ENCODE data around the gene WDR93. TPM values are rescaled to one million over a fixed set of nuclear protein-coding genes. Genes with fewer than 3 reads are reported as not detected.
A peak's percentile ranks its signal among the peaks of the same experiment; 100 is the strongest.

WDR93 gene
- total RNA-seq, 4 donors from 2014 or later = 1.5 TPM; not detected in 3

GRCh38 chr15:89740137-89740536, 49.5 kb downstream of the WDR93 start:
- peak; percentile 38 to 64 for DNase-seq
- no peaks in the 10 kb centered on the region for H3K9me3 ChIP-seq
- no peaks in the 10 kb centered on the region for H3K27me3 ChIP-seq
- H3K4me3 ChIP-seq = no peak overlapping the region
- intact Hi-C loops (cut with DNase I; ENCODE audit: low total_unique reads) = no loop called here
- no peak overlapping the region for H3K27ac ChIP-seq
- H3K4me1 ChIP-seq = no peaks in the 10 kb centered on the region
- TF ChIP-seq CTCF (IDR thresholded peaks at IDR 0.05) (peak; percentile 76 to 87 (median 85)), POLR2A (IDR thresholded peaks at IDR 0.05) (no peak)
- H3K36me3 ChIP-seq = no peaks in the 10 kb centered on the region

GRCh38 chr15:89743011-89743410, 52.4 kb downstream of the WDR93 start:
- intact Hi-C loops (cut with DNase I; ENCODE audit: low total_unique reads) = no loop called here

GRCh38 chr15:89743594-89743993, 53.0 kb downstream of the WDR93 start:
- no peak for TF ChIP-seq CTCF (IDR thresholded peaks at IDR 0.05)
- TF ChIP-seq POLR2A (IDR thresholded peaks at IDR 0.05) = no peak
- Histone ChIP-seq H3K9me3 (no peaks in the 10 kb centered on the region), H3K27me3 (peaks cover 0 to 7% of the 10 kb centered on the region in 2 donors), H3K36me3 (no peaks in the 10 kb centered on the region), H3K4me1 (no peaks in the 10 kb centered on the region), H3K4me3 (no peak overlapping the region), H3K27ac (no peak overlapping the region)
- intact Hi-C loops (cut with DNase I; ENCODE audit: low total_unique reads) = no loop called here
- DNase-seq = no peak

More at GRCh38 chr15:89743011-89743410, 52.4 kb downstream of the WDR93 start:
- Histone ChIP-seq H3K9me3 (no peaks in the 10 kb centered on the region), H3K4me1 (no peaks in the 10 kb centered on the region), H3K4me3 (no peak overlapping the region), H3K27ac (no peak overlapping the region), H3K27me3 (peaks cover 0 to 7% of the 10 kb centered on the region in 2 donors), H3K36me3 (no peaks in the 10 kb centered on the region)
- no peak for DNase-seq
- TF ChIP-seq CTCF (IDR thresholded peaks at IDR 0.05) = no peak
- TF ChIP-seq POLR2A (IDR thresholded peaks at IDR 0.05) = no peak

- Histone ChIP-seq H3K27ac (no peak overlapping the region), H3K9me3 (no peaks in the 10 kb centered on the region), H3K4me1 (peaks cover 0 to 3% of the 10 kb centered on the region in 2 donors), H3K27me3 (peaks cover 0 to 7% of the 10 kb centered on the region in 2 donors), H3K36me3 (no peaks in the 10 kb centered on the region), H3K4me3 (no peak overlapping the region)
- TF ChIP-seq POLR2A (IDR thresholded peaks at IDR 0.05) (no peak), CTCF (IDR thresholded peaks at IDR 0.05) (no peak)
- intact Hi-C loops (cut with DNase I; ENCODE audit: low total_unique reads) = no loop called here
- DNase-seq = no peak
Measured at GRCh38 chr15:89745131-89745530, 54.5 kb downstream of the WDR93 start.

- H3K36me3 ChIP-seq = no peaks in the 10 kb centered on the region
- no peak for DNase-seq
- H3K4me1 ChIP-seq = peaks cover 0 to 7% of the 10 kb centered on the region in 2 donors
- intact Hi-C loops (cut with DNase I; ENCODE audit: low total_unique reads) = no loop called here
- TF ChIP-seq CTCF (IDR thresholded peaks at IDR 0.05) = no peak
- no peak for TF ChIP-seq POLR2A (IDR thresholded peaks at IDR 0.05)
- H3K9me3 ChIP-seq = no peaks in the 10 kb centered on the region
- no peak overlapping the region for H3K27ac ChIP-seq
- H3K4me3 ChIP-seq = no peak overlapping the region
- peaks cover 0 to 7% of the 10 kb centered on the region in 2 donors for H3K27me3 ChIP-seq
Measured at GRCh38 chr15:89745768-89746167, 55.2 kb downstream of the WDR93 start.

All from uterus (tissue), 4 donors.